HG02642 (cell line): ENCODE measurements around the gene EBLN1.

ENCODE experiments used
- ATAC-seq: cut with Tn5 transposase; IDR thresholded peaks from one replicate; pipeline ENCODE4 v1.9.1; 2021; ENCODE audit warnings: mild to moderate bottlenecking; ENCODE audit not compliant: unreplicated experiment, poor library complexity

EBLN1 gene

DNA sequence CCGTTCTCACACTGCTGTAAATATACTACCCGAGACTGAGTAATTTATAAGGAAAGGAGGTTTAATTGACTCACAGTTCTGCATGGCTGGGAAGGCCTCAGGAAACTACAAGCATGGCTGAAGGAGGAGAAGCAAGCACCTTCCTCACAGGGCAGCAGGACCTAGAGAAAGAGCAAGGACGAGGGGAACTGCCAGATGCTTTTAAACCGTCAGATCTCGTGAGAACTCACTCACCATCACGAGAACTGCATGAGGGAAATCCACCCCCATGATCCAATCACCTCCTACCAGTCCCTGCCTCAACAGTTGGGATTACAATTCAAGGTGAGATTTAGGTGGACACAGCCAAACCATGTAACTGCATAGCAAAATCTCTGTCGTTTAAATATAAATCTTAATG lies at the start of gene EBLN1:
EBLN1 (minus strand) TSS at position 174 of the 400 bp plus-strand sequence. CDS start 8,032 bp downstream, outside the sequence.
- ATAC-seq, result no peak

- ATAC-seq, result no peak
These were observed 48.2 kb upstream of the EBLN1 start for GRCh38 chr10:22265839-22266537.

- no peak for ATAC-seq
These were observed 45.3 kb upstream of the EBLN1 start for GRCh38 chr10:22263106-22263505.

- peak; percentile 69 for ATAC-seq
These were observed 41.5 kb upstream of the EBLN1 start for GRCh38 chr10:22259280-22259679.

DNA sequence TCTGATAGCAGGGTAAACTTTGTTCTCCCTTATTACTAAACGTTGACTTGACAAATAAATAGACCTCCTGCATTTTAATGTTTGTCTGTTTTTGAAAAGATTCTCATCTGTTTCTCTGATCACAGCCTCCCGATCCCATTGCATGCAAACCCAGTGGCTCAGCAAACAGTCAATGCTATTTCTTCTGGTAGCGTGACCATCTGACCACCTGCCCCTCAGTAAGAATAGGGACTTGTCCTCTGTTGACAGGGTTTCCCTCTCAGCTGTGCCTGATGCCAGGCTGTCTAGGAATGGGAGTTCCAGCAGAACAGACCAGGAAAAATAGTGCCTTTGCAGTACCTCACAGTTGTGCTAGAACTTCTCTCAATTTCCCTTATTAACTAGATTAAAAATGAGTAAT lies 40.7 kb upstream of the EBLN1 start:
- no peak for ATAC-seq

- no peak for ATAC-seq
These were observed 35.7 kb upstream of the EBLN1 start for GRCh38 chr10:22253580-22253882.

GRCh38 chr10:22252801-22253579 lies 35.2 kb upstream of the EBLN1 start:
- peak; percentile 34 for ATAC-seq

DNA sequence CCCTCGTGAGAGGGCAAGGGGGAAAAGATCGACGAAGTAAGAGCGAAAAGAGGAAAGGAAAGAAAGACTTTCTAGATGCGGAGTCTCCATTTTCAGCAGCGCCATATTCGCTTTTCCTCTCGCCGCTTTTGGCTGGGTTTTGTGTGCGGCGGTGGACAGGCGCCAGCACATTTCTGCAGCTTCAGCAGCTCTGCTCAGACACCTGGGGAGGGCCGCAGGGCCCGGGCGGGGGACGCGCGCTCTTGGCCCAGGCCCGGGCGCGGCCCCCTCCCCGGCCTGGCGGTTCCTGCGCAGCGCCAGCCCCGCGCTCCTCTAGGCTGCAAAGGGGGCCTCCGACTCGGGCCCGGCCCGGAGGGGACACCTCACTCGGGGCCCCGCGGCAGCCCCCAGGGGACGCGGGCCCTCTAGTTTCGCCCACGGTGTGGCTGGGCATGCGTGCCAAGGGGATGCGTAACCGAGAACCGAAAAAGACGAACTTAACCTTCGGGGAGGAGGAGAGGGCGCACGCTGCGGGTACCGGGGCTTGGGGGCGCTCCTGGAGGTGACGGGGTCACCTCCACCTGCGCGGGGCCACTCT lies 34.5 kb upstream of the EBLN1 start:
- peak; percentile 75 for ATAC-seq

DNA sequence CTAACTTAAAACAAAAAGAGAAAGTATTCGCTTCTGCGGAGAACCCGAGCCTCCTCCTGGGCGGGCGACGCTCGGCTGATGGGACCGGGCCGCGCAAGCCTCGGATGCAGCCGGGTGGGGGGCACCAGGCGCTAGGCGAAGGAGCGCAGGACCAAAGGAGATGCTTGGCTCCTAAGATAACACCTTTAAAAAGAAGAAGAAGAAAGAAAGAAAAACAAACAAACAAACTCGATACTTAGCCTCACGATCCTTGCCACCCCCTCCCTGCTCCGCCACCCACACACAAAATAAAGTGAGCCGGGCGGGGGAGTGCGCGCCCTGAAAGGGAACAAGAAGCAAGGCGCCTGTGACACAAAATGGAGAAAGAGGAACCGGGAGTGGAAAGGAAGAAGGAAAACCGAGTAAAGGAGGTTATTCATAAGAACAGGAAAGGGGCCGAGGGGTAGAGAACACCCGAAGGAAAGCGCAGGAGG lies 34.0 kb upstream of the EBLN1 start:
- ATAC-seq, result peak; percentile 63

GRCh38 chr10:22250897-22251660 lies 33.3 kb upstream of the EBLN1 start:
- ATAC-seq, result no peak

GRCh38 chr10:22247636-22248035 lies 29.8 kb upstream of the EBLN1 start:
- ATAC-seq, result no peak

- no peak for ATAC-seq
These were observed 29.0 kb upstream of the EBLN1 start for GRCh38 chr10:22246680-22247391.

DNA sequence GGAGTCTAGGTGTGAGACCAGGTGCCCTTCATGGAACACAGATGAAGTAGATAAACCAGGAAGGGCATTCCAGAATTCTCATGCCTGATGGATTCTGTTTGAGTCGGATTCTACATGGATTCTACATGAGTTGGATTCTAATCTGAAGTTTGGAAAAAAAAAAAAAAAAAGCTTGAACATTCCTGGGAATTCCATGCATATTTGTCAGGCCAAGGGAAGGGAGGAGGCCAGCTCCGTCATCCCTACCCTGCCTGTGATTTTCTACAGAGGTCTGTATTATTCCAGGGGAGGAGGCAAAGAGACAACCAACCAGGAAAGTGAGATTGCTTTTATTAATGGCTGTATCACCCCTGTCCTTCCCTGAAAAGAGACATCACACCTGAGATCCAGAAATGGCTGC lies 27.8 kb upstream of the EBLN1 start:
- ATAC-seq, result no peak

DNA sequence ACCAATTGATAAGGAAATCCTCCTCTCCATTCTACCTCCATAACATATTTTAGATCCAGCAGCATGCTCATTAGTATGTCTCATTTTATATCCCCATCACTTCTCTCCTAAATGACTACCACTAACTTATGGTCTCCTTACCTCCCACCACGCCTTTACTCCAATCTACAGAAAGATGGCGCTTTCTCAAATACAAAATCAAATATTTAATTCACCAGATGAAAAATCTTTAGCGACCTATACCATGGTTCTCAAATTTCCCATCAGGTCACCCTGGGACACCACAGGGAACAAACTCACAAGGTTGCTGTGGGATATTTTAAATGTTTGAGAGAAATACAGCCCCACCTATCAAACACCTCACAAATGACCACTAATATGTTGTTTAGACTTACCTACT lies 27.0 kb upstream of the EBLN1 start:
- ATAC-seq, result no peak

DNA sequence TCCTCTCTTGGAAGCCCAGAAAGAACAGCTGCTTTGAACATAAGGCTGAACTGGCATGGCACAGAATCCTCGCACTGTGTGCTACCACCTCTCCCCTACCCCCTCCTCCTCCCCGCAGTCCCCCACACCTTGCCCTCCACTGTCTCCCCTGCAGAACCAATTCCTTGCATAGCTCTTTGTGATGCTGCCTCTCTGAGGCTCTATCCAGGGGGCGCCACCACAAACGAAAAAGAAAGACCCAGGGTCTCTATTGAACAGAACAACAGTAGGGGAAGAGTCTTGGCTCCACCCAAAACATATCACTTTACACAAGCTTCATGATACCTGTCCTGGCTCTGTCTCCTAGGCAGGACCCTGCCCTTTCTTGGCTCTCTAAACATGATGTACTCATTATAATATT lies 26.2 kb upstream of the EBLN1 start:
- ATAC-seq, result no peak

DNA sequence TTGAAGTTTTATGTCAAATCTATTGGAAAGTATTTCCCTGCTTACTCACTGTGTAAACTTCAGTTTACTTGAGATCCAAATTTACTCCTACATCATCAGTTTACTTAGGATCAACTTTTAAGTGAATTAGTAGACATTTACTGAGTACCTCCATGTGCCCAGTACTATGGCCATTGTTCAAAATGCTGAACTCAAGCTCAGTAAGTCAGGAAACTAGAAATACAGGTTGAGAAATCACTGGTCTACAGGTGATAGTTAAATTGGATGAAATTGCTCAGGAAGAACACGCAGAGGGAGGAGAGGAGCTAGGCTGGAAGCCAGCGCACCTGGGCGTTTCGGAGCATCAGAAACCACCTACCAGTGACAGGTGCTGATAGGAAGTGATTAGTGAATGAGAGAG lies 25.5 kb upstream of the EBLN1 start:
- ATAC-seq, result no peak

DNA sequence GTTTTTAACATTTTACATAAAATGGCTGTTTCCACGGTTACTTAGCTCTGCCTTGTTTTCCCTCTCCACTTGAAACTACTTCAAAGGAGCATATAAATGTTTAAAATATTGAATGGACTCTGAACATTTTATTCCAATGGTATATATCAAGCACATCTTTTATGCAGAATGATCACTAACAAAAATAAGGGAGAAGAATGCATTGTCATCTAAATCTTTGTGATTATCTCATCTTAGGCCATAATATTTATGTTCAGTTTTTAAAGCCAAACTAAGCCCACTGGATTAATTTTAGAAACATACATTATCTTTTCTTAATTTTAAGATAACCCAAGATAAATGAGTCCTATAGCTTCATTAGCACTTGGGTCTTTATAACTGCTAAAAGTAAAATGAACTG lies 13.4 kb upstream of the EBLN1 start:
- ATAC-seq, result no peak

DNA sequence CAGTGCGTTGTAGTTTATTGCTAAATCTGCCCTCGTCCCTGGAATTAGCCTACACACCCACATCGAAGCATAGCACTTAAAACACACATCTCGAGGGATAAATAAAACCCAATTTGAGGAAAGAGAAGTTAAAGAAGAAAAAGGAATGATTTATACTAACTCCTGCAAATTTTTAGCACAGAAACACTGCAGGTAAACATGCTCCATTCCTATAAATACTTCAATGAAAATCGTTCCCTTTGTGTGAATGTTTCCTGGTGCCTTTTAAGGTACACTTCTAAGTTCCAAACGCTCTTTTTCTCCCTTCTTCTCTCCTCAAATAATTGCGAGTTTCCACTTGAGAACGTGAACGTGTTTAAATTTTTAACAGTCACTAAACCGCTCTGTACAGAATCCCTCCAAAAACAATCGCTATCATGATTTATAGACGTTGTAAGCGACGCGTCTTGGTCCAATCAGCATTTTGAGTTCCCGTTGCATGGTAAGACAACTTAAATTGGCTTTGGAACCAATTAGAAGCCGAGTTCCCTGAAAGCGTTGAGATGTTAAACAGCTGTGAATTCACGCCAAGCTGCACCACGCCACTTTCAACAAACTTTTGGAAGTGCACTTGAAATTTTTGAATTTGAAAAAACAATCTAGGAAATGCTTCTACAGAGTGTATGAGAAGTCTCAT lies 12.5 kb upstream of the EBLN1 start:
- no peak for ATAC-seq

- no peak for ATAC-seq
These were observed 12.0 kb upstream of the EBLN1 start for GRCh38 chr10:22229802-22230157.
